ENCODE measurements around the gene ORAI3.

Gene ORAI3

GRCh38 chr16:30918614-30919013, 30.3 kb upstream of the ORAI3 start:
- H3K27ac Mint-ChIP-seq: peak overlapping the region; percentile 3
- peaks cover 26% of the 10 kb centered on the region for H3K4me1 Mint-ChIP-seq (ENCODE audit: low read depth)

GRCh38 chr16:30920891-30921290, 28.0 kb upstream of the ORAI3 start:
- Mint-ChIP-seq H3K4me1 (ENCODE audit: low read depth) (peaks cover 40% of the 10 kb centered on the region), H3K4me3 (no peak overlapping the region), H3K9me3 (peaks cover 10% of the 10 kb centered on the region), H3K36me3 (ENCODE audit: low read depth) (peaks cover 24% of the 10 kb centered on the region), H3K27ac (peak overlapping the region; percentile 96), H3K27me3 (no peaks in the 10 kb centered on the region)
- intact Hi-C loops (cut with micrococcal nuclease): loop anchor here (1.0 kb wide), 1 partner anchor 77 kb away; no protein-coding TSS in a partner anchor

More at GRCh38 chr16:30918614-30919013, 30.3 kb upstream of the ORAI3 start:
- Mint-ChIP-seq H3K36me3 (ENCODE audit: low read depth) (peaks cover 14% of the 10 kb centered on the region), H3K9me3 (peaks cover 10% of the 10 kb centered on the region), H3K4me3 (no peak overlapping the region), H3K27me3 (no peaks in the 10 kb centered on the region)
- intact Hi-C loops (cut with micrococcal nuclease): no loop called here

GRCh38 chr16:30921459-30921747, 27.5 kb upstream of the ORAI3 start:
- intact Hi-C loops (cut with micrococcal nuclease): loop anchor here (1.0 kb wide), 1 partner anchor 77 kb away; no protein-coding TSS in a partner anchor
- no peaks in the 10 kb centered on the region for H3K27me3 Mint-ChIP-seq
- H3K9me3 Mint-ChIP-seq: peaks cover 10% of the 10 kb centered on the region
- H3K4me3 Mint-ChIP-seq: peak overlapping the region; percentile 90
- peak overlapping the region; percentile 96 for H3K27ac Mint-ChIP-seq
- H3K4me1 Mint-ChIP-seq (ENCODE audit: low read depth): peaks cover 45% of the 10 kb centered on the region
- peaks cover 29% of the 10 kb centered on the region for H3K36me3 Mint-ChIP-seq (ENCODE audit: low read depth)

GRCh38 chr16:30921748-30922419, 27.0 kb upstream of the ORAI3 start:
- peak overlapping the region; percentile 96 for H3K27ac Mint-ChIP-seq
- H3K4me3 Mint-ChIP-seq: peak overlapping the region; percentile 90
- H3K27me3 Mint-ChIP-seq: no peaks in the 10 kb centered on the region
- H3K9me3 Mint-ChIP-seq: peaks cover 10% of the 10 kb centered on the region
- intact Hi-C loops (cut with micrococcal nuclease): loop anchor here (1.0 to 2.0 kb wide), 6 partner anchors 26 to 271 kb away; partner anchors contain the start of genes CFAP119, CTF1, ORAI3 and PRR14
- H3K36me3 Mint-ChIP-seq (ENCODE audit: low read depth): peaks cover 34% of the 10 kb centered on the region
- peaks cover 50% of the 10 kb centered on the region for H3K4me1 Mint-ChIP-seq (ENCODE audit: low read depth)

- Mint-ChIP-seq H3K9me3 (peaks cover 10% of the 10 kb centered on the region), H3K27ac (peak overlapping the region; percentile 96), H3K4me3 (peak overlapping the region; percentile 90), H3K27me3 (no peaks in the 10 kb centered on the region), H3K4me1 (ENCODE audit: low read depth) (peaks cover 50% of the 10 kb centered on the region), H3K36me3 (ENCODE audit: low read depth) (peaks cover 40% of the 10 kb centered on the region)
- intact Hi-C loops (cut with micrococcal nuclease): loop anchor here (1.0 to 2.0 kb wide), 5 partner anchors 26 to 272 kb away; partner anchors contain the start of genes CFAP119, CTF1, ORAI3 and PRR14
Measured at GRCh38 chr16:30922420-30922959, 26.4 kb upstream of the ORAI3 start.

GRCh38 chr16:30922960-30923535, 25.8 kb upstream of the ORAI3 start:
- Mint-ChIP-seq H3K27me3 (no peaks in the 10 kb centered on the region), H3K4me3 (peak overlapping the region; percentile 90), H3K9me3 (peaks cover 10% of the 10 kb centered on the region), H3K36me3 (ENCODE audit: low read depth) (peaks cover 45% of the 10 kb centered on the region), H3K27ac (peak overlapping the region; percentile 96), H3K4me1 (ENCODE audit: low read depth) (peaks cover 50% of the 10 kb centered on the region)
- intact Hi-C loops (cut with micrococcal nuclease): loop anchor here (1.0 to 2.0 kb wide), 5 partner anchors 26 to 272 kb away; partner anchors contain the start of genes CFAP119, CTF1, ORAI3 and PRR14

GRCh38 chr16:30923554-30924075, 25.3 kb upstream of the ORAI3 start, which contains the start of gene FBXL19:
Gene FBXL19 (plus strand): TSS chr16:30923572. CDS start chr16:30925755, 2,183 bp downstream.
- Mint-ChIP-seq H3K4me3 (peak within 1 kb of the TSS; percentile 90), H3K27me3 (no peaks in the 10 kb centered on the region), H3K4me1 (ENCODE audit: low read depth) (peaks cover 44% of the 10 kb centered on the region), H3K36me3 (ENCODE audit: low read depth) (peaks cover 47% of the 10 kb centered on the region), H3K27ac (peak within 1 kb of the TSS; percentile 96), H3K9me3 (peaks cover 6% of the 10 kb centered on the region)
- intact Hi-C loops (cut with micrococcal nuclease): loop anchor here (2.0 kb wide), 4 partner anchors 25 to 273 kb away; partner anchors contain the start of genes CFAP119, ORAI3, PRR14 and RNF40

GRCh38 chr16:30924076-30924912, 24.6 kb upstream of the ORAI3 start:
- peaks cover 47% of the 10 kb centered on the region for H3K36me3 Mint-ChIP-seq (ENCODE audit: low read depth)
- intact Hi-C loops (cut with micrococcal nuclease): no loop called here
- H3K9me3 Mint-ChIP-seq: no peaks in the 10 kb centered on the region
- H3K4me3 Mint-ChIP-seq: peak overlapping the region; percentile 75
- H3K4me1 Mint-ChIP-seq (ENCODE audit: low read depth): peaks cover 40% of the 10 kb centered on the region
- no peaks in the 10 kb centered on the region for H3K27me3 Mint-ChIP-seq
- H3K27ac Mint-ChIP-seq: peak overlapping the region; percentile 37

GRCh38 chr16:30924913-30925631, 23.8 kb upstream of the ORAI3 start:
- Mint-ChIP-seq H3K27ac (peak overlapping the region; percentile 37), H3K4me3 (peak overlapping the region; percentile 75), H3K36me3 (ENCODE audit: low read depth) (peaks cover 53% of the 10 kb centered on the region), H3K27me3 (no peaks in the 10 kb centered on the region), H3K9me3 (no peaks in the 10 kb centered on the region), H3K4me1 (ENCODE audit: low read depth) (peaks cover 40% of the 10 kb centered on the region)
- intact Hi-C loops (cut with micrococcal nuclease): no loop called here

GRCh38 chr16:30925632-30925987, 23.3 kb upstream of the ORAI3 start:
- peaks cover 39% of the 10 kb centered on the region for H3K4me1 Mint-ChIP-seq (ENCODE audit: low read depth)
- intact Hi-C loops (cut with micrococcal nuclease): no loop called here
- no peaks in the 10 kb centered on the region for H3K27me3 Mint-ChIP-seq
- H3K27ac Mint-ChIP-seq: no peak overlapping the region
- H3K36me3 Mint-ChIP-seq (ENCODE audit: low read depth): peaks cover 58% of the 10 kb centered on the region
- no peaks in the 10 kb centered on the region for H3K9me3 Mint-ChIP-seq
- no peak overlapping the region for H3K4me3 Mint-ChIP-seq

- peaks cover 64% of the 10 kb centered on the region for H3K36me3 Mint-ChIP-seq (ENCODE audit: low read depth)
- no peak overlapping the region for H3K4me3 Mint-ChIP-seq
- H3K4me1 Mint-ChIP-seq (ENCODE audit: low read depth): peaks cover 33% of the 10 kb centered on the region
- no peaks in the 10 kb centered on the region for H3K9me3 Mint-ChIP-seq
- intact Hi-C loops (cut with micrococcal nuclease): no loop called here
- no peaks in the 10 kb centered on the region for H3K27me3 Mint-ChIP-seq
- no peak overlapping the region for H3K27ac Mint-ChIP-seq
Measured at GRCh38 chr16:30925995-30926811, 22.7 kb upstream of the ORAI3 start.

- H3K27me3 Mint-ChIP-seq: no peaks in the 10 kb centered on the region
- intact Hi-C loops (cut with micrococcal nuclease): no loop called here
Measured at GRCh38 chr16:30926937-30927788, 21.7 kb upstream of the ORAI3 start.

More at GRCh38 chr16:30926937-30927788, 21.7 kb upstream of the ORAI3 start:
- Mint-ChIP-seq H3K4me1 (ENCODE audit: low read depth) (peaks cover 24% of the 10 kb centered on the region), H3K4me3 (no peak overlapping the region), H3K36me3 (ENCODE audit: low read depth) (peaks cover 67% of the 10 kb centered on the region), H3K9me3 (no peaks in the 10 kb centered on the region), H3K27ac (no peak overlapping the region)
